SIG-M5 treated with dmso at 0.1 percent for 504 hours (cell line): Measurements from ENCODE around the gene ARHGAP28.
"Not testable (repeated sequence)": the region's sequence is repeated elsewhere in the genome, so short reads cannot be mapped to it uniquely, and the experiment has no call there.

Source experiments
- DNase-seq: peaks from one replicate; lab custom pipeline; 2025; ENCODE audit not compliant: unreplicated experiment; lab: John Stamatoyannopoulos, UW

Gene ARHGAP28

DNA sequence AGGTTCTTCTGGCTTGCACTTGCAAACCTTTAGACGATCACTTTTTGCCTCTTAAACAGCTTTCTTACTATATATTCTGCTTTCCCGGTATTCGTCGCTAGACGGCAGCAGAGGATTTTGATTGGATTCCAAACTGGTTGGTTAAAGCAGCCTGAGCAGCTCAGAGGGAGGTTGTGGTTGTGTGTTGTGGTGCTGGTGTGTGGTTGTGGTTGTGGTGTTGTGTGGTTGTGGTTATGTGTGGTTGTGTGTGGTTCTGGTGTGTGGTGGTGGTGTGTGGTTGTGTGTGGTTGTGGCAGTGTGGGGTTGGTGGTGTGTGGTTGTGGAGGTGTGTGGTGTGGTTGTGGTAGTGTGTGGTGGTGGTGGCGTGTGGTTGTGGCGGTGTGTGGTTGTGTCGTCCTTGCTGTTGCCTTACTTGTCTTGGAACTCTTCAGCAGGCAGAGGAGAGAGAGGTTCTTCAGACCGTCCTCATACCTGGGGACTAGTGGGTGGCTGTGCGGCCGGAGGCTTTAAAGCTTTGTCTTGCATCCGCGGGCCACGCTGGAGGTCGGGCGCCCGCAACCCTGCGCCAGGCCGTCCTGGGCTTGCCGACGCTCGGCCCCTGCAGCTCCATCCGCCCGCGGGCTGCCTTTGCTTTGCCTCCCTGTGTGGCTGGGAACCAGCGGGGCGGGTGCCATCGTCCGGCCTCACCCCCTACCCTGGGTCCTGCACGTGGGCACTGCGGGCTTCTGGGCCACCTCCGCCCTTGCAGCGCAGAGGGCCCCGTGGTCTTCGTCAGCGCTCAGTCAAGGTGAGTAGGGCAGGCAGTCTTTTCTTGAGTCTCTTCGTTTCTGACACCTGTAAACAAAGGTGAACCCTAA, 190.8 kb downstream of the ARHGAP28 start:
- peak; percentile 54 for DNase-seq

- no peak for DNase-seq
Observed at GRCh38 chr18:6921571-6921970, 192.1 kb downstream of the ARHGAP28 start.

DNA sequence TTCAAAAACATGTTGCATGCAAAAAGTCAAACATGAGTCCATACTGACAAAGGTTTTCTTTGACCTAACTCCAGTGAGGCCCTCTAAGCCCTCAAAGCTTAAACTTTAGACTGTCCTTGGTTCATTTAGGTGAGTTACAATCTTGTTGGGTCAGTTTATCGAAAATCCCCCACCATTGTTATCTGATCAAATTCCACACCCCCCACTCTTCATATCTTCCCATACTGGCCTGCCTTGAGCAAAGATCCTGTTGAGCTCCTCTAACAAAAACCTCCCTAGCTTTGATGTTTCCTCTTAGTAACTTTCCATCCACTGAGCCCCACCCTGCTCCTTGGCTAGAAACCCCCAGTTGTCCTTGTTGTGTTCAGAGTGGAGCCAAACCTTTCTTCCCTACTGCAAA, 193.7 kb downstream of the ARHGAP28 start:
- DNase-seq: no peak

GRCh38 chr18:6927153-6927552, 197.6 kb downstream of the ARHGAP28 start:
- no peak for DNase-seq

- no peak for DNase-seq
Observed at GRCh38 chr18:6928359-6928758, 198.8 kb downstream of the ARHGAP28 start.

- DNase-seq: no peak
Observed at GRCh38 chr18:6929370-6930102, 200.0 kb downstream of the ARHGAP28 start.

DNA sequence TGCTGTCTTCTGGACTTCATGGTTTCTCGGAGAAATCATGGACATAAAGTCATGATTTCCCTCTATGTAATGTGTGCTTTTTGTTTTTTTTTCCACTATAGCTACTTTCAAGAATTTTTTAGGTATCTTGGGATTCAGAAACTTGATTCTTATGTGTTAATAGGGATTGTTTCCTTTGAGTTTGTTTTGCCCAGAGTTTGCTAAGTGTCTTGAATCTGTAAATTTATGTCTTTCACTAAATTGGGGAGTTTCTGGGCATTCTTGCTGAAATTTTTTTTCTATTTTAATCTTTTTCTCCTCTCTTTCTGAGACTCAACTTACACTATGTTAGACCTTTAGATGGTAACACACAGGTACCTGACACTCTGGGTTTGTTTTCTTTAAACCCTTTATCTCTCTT, 205.3 kb downstream of the ARHGAP28 start:
- DNase-seq: no peak

DNA sequence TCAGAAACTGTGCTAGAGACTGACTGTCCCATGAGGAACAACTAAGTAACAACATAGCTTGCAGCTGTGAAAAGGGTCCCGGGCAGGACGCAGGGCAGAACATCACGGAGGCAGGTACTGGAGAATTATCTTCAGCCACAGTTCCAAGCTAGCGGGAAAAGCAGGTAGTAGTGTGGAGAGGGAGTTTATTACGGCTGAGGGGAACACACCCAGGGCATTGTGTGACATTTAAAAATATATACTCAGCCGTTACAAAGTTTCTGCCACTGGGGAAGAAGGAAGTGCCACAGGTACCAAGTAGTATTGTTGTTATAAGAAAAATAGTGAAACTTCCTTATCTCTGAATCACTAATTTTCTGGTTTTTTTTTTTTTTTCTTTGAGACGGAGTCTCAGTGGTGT, 208.5 kb downstream of the ARHGAP28 start:
- no peak for DNase-seq

DNA sequence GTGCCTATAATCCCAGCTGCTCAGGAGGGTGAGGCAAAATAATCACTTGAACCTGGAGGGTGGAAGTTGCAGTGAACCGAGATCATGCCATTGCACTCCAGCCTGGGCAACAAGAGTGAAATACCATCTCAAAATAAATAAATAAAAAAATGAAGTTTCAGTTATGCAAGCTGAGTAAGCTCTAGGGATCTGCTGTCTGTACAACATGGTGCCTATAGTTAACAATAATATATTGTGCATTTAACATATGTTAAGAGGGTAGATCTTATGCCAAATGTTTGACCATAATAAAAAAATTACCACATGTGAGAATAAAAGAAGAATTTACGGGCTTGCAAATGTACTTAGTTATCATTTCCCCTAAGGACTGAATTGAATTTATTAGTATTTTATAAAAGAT, 208.9 kb downstream of the ARHGAP28 start:
- not testable (repeated sequence) for DNase-seq

DNA sequence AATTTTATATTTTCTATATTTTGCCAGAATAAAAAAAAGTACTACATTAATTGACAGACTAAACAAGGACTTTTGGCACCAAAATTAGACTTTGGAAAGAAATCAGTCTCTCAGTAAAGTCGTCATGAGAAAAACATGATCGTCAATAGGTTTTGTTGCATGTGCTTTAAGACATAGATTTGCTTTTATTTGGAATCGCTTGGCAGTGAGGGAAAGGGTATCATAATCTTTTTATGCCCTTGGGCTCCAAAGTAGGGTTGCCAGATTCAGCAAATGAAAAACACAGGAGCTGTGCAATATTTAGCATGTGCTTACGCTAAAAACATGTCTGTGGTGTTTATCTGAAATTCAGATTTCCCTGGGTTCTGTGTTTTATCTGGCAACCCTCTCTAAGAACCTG, 210.5 kb downstream of the ARHGAP28 start:
- DNase-seq: no peak

DNA sequence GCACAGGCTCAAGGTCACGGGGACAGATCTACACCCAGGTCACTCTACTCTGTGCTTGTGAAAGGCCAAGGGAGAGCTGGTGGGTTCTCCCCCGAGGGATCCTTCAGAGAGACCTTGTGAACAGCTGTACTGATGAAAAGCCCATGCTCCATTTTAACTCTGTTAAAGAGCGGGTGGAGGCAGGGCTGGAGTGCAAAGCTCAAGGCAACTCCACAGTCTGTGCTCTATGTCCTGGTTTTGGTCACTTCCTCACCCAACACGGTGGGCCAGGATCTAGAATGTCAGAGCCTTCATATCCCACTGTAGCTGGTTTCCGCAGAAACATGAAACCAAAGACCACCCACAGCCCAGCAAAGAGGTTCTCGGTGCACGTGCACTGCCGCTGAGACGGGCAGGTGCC, 210.9 kb downstream of the ARHGAP28 start:
- DNase-seq: no peak

DNA sequence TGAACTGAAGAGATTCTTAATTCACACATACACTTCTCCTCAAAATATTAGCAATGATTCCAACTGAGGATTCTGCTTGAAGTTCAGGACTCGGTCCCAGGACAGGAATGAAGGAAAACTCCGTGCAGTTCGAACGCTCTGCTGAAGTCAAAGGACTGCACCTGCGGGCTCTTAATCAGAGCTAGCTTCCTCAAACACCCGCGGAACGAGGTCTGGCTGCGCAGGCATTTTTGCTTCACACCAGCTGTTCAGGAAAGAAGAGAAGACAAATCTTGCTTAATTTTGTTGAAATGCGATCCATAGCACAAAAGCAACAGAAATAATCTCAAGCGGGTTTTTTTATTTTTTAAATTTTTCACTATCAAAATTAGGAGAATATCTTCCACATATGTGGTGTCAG, 212.5 kb downstream of the ARHGAP28 start:
- DNase-seq: no peak

- DNase-seq: no peak
Observed at GRCh38 chr18:6942742-6943141, 213.2 kb downstream of the ARHGAP28 start.

DNA sequence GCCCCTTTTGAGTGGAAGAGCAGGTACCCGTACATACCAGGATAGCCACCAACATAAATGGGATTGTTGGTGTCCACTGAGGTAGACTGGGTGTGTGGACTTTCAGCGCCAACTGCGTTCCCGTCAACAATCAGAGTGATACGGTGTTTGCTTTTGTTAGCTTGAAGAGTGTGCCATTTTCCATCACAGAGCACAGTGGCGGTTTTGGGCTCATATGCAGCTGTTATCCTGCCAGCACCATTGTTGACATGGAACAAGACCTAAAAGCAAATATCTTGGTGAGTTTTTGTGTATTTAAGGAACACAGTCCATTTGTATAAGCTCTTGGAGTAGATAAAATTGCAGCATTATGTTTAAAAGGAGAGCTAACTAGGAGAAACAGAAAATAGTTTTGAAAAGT, 213.6 kb downstream of the ARHGAP28 start:
- no peak for DNase-seq

GRCh38 chr18:6947338-6948030, 218.0 kb downstream of the ARHGAP28 start:
- DNase-seq: no peak

GRCh38 chr18:6948281-6949055, 219.0 kb downstream of the ARHGAP28 start:
- no peak for DNase-seq

- no peak for DNase-seq
Observed at GRCh38 chr18:6949800-6950586, 220.5 kb downstream of the ARHGAP28 start.

GRCh38 chr18:6950641-6951040, 221.1 kb downstream of the ARHGAP28 start:
- no peak for DNase-seq

DNA sequence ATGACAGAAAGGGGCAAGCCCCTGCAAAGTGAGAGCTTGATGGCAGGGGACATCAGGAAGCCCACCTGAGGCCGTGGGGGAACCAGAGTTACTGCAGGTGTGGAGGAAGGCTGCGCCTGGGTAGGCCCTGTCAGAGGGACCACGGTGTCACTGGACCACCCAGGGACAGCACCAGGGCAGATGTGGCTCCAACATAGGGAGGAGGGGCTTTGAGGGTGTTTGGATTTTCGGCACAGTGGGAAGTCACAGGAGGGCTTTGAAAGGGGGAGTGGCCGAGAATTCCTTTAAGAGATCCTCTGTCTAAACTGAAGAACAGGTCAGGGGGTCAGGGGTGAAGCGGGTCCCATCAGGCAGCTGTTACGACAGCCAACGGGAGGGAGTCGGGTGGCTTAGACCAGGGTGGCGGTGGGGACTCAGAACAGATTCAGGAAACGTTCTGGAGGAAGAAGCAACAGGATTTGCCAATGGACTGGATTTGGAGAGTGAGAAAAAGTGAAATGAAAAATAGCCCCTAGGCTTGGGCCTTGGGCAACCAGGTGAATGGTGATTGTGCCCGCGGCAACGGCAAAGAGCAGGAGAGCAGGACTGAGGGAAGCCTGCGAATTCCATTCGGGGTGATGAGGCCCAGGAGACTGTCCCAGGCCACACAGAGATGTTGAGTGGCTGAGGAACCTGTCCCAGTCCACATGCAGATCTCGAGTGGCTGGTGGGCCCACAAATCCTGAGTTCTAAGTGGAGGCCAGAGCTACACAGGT, 222.0 kb downstream of the ARHGAP28 start:
- DNase-seq: no peak

- no peak for DNase-seq
Observed at GRCh38 chr18:6954501-6954900, 225.0 kb downstream of the ARHGAP28 start.
